ENCODE measurements around the gene SEMA3G.

SEMA3G gene

DNA sequence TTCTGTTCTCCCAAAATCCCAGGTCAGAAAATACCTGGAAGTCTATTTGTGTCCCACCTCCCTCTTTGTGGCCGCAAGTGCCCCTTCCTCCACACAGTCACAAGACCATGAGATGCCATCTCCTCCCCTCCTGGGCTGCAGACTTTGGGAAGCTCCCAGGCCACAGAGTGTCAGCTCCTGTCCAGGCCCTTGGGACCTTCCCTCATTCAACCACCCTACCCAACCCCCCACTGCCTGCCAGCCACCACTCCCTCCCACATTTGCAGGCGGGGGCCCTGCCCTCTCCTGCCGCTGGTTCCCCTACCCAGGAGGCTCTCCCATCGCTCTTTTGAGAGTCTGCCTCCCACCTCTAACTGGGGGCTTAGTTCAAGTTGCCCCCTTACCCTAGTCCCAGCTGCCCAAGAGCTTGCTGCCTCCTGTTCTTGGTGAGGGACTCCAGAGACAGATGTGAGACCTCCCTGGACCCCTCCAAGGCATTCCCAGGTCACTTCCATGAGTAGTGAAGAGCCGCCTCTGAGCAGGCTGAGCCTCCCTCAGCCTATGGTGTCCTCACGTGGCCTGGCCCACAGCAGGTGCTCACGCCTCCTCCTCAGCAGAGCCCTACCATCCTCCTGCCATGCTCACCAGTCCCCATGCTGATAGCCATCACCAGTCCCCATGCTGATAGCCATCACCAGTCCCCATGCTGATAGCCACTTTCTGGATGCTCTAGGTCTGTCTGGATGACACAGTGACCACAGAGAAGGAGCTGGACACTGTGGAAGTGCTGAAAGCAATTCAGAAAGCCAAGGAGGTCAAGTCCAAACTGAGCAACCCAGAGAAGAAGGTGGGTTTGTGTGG, 34.4 kb upstream of the SEMA3G start:
- DNase-seq (ENCODE audit: low read depth): no peak

DNA sequence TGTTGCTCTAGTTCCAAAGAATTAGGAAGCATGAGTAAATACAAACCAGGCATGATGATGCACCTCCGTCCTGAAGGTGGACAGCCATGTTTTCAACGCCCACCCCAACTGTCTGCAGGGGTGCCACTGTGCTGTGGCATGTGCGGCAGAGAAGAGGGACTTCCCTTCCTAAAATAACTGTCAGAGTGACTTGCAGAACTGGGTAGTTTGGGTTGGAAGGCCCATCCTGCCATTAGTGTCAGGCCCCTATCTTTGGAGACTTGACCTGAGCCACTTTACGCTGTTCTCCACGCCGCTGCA, 32.8 kb upstream of the SEMA3G start:
- DNase-seq (ENCODE audit: low read depth): no peak

DNA sequence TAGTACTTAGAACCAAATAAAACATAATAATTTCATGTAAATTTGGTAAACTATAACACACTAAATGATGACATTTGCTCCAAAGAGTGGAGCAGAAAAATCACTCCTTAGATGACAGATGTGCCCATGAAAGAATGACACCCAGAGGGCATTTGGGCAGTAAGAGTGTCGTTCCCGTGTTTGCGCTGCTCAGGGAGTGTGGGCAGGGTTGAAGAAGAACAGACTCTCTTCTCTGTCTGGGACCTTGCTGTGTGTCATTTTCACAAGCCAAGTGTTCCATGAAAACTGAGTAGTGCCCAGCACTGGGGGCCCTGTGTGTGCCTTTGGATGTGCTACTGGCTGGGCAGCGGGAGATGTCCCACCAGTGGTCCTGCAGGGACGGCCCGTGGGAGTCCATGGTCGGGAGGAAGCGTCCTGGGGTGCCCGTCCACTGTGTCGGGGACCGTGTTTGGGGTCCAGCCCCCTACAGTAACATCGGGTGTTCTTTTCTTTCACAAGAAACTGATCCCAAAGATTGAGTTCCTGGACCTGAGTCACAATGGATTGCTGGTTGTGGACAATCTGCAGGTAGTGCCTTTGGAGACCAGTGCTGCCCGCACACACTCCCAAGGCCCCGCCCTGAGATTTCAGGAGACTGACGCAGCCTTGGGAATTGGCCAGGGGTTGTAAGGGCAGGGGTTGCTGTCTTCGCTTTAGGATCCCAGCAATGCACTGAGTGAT, 32.3 kb upstream of the SEMA3G start:
- no peak for DNase-seq (ENCODE audit: low read depth)

DNA sequence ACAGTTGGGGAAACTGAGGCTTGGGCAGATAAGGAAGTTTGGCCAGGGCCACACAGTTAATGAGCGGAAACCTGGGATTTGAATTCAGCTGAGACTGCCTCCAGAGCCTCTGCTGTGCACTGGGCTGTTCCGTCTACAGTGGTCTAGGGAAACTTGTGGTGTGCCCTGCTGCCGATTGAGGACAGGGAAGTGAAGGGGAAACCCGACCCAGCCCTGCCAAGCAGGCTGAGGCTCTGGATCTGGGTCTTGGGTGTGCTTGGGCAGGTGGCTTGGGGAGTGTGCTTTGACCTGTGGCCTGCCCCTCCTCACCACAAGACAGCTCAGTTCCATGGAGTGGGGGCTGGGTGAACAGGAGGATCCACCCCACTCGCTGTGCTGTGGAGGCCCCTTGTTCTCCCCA, 28.1 kb upstream of the SEMA3G start:
- no peak for DNase-seq (ENCODE audit: low read depth)

DNA sequence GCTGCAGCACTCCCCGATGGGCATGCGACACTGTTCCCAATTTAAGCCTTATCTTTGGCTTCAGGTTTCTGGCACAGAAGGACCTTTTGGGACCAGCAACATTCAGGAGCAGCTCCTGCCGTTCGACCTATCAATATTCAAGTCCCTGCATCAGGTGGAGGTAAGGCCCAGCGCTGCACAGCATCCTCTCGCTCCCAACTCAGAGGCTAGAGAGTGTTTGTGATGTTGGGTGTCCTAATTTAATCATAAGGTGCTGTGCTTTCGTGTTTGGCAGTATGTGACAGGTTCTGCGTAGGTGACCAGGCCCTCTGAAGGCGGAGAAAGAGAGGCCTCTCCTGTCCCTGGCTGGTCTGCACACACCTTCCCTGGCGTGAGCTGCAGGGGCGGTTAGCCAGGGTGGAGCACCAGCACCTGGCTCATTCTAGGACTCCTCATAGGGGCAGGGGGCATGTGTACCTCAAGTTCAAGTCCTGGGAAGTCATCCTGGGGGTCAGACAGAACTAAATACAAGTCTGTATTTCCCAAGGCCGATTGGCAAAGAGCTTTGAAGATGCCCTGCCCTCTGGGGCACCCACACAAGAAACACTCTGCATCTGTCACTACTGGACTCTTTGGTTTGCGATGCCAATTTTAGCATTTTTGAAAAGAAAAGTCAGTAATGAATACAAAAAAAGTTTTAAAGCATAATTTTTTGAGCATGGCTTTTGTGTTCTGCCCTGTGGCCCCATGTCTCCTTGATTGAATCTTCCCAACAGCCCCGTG, 27.5 kb upstream of the SEMA3G start:
- no peak for DNase-seq (ENCODE audit: low read depth)

DNA sequence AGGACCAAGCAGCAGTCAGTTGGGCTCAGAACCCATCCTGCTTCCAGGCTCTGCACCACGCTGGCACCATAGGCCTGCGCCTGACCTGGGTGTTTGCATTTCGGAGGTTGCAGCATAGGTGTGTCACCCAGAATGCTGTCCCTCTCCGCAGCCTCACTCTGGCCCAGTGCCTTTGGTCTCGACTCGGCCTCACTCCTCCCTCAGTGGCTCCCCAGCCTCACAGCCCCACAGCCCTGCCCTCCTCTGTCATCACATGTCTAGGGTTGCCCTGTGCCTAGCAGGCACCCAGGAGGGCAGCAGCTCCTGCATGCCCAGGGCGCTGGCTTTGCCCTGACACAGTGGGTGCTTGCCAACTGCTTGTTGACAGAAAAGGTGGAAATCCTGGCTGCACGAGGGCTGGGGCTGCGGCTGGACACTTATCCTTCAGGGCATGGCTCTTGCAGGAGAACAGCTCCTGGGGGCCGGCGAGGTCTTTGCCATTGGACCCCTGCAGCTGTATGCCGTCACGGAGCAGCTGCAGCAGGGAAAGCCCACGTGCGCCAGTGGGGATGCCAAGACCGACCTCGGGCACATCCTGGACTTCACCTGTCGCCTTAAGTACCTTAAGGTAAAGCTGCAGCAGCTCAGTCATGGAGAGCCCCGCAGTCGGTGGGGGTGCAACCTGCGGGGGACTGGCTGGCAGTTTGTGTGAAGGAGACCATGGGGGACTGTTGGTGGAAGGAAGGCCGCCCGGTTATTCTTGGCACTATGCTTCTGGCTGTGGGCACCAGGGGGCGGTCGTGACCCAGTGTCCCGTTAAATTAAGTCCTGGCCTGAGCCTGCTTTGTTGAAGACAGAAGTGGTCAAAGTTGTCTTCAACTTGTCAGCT, 26.7 kb upstream of the SEMA3G start:
- DNase-seq (ENCODE audit: low read depth): no peak

DNA sequence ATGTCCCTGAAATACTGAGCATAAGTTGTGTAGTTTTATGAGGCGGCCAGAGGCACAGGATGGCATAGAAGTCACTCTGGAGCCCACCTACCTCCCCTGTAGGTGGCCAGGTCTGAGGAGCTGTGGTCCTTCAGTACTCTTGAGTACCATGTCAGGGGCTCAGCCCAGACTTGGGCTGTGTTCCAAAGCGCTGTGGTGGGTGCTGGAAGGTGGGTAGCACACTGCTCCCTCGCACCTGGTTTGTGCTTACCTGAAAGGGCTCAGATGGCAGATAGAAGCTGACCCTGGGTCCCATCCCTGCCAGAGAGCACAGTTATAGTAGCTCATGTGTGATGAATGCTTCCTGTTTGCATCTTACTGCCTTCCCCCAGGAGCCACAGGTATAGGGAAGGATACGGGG, 26.0 kb upstream of the SEMA3G start:
- no peak for DNase-seq (ENCODE audit: low read depth)

DNA sequence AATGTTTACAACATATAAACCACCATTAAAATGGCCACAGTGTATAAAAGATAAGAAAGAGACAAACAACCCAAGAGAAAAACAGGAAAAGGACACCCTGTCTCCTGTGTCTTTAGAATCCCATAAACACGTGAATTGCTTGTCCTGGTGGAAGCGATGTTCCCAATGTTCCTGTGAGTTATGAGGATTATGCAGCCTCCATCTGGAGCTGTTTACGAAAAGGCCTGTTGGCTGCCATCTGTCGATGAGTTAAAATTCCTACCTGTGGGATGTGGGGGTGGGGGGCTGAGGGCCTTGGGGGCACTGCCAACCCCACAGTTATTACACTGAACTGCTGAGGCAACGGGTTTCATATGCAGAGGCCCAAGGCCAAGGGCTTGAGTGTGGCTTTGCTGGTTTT, 24.1 kb upstream of the SEMA3G start:
- no peak for DNase-seq (ENCODE audit: low read depth)

DNA sequence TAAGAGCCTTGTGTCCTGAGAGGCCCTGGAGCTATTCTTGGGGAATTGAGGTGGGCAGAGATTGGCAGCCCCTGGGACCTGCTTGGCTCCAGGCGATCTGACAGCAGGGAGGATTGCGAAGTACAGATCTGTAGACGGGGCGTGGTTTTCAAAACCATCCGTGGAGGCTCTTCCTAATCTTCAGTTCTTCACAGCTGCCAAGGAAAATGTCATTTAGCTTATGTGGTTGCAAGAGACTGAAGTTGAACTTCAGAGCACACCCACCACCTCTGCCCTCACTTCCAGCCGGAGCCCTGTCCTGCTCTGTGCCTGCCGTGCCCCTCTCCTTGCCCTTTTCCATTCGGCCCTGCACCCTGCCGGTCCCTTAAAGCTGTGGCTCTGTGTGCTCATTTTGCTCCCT, 23.4 kb upstream of the SEMA3G start:
- no peak for DNase-seq (ENCODE audit: low read depth)

DNA sequence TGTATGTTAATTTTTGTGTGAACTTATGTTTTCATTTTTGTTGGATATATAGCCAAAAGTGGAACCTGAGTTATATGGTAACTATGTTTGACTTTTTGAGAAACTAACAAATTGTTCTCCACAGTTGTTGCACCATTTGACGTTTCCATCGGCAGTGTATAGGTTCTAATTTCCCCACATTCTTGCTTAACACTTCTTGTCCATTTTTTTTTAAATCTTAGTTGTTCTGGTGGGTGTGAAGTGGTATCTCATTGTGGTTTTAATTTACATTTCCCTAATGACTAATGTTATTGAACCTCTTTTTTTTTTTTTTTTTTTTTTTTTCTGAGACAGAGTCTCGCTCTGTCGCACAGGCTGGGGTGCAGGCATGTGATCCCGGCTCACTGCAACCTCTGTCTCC, 18.5 kb upstream of the SEMA3G start:
- DNase-seq (ENCODE audit: low read depth): no peak

DNA sequence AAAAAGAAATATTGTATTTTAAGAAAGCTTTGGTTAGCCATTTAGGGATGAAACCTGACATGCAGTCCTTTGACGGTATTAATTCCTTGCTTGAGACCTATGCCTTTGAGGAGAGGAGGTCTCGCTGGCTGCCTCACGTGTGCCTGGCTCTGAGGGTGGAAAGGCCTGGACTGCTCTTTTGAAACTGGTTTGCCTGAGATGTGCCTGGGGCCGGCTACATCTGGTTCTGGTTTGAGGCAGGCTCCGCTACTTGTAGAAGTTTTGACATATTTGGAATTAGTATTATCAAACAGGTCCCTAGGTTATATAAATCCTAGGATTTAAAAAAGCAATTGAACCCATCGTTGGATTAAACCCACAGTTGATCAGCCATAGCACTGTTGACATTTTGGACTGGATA, 17.0 kb upstream of the SEMA3G start:
- DNase-seq (ENCODE audit: low read depth): no peak

DNA sequence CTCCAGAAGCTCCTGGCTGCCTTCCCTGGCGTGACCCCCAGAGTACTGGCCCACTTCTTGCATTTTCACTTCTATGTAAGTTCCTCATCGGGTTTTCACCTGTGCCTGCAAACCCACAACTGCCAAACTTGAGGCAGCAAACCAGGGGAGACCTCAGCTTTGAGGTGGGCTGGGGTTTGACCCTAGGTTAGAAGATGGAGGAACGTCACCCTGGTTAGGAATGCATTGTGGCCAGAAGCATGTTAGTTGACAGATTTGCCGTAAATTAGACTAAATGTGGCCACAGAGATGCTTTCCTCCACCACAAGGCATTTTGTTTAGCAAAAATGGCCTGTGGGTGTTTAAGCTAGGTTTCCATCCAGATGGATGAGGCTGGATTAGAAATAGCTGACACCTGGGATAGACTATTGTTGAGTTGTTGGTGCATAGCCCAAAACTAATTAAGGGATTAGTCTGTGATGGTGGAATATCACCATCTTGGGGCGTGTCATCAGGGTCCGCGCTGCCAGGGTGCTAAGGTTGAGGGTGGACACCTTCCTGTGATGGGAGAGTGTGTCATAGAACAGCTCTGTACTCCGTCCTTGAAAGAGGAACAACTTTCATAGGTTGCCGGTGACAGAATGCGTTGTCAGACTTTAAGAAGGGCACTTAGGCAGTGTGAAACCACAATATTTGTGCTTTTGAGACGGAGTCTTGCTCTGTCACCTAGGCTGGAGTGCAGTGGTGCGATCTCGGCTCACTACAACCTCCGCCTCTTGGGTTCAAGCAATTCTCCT, 14.1 kb upstream of the SEMA3G start:
- DNase-seq (ENCODE audit: low read depth): no peak

DNA sequence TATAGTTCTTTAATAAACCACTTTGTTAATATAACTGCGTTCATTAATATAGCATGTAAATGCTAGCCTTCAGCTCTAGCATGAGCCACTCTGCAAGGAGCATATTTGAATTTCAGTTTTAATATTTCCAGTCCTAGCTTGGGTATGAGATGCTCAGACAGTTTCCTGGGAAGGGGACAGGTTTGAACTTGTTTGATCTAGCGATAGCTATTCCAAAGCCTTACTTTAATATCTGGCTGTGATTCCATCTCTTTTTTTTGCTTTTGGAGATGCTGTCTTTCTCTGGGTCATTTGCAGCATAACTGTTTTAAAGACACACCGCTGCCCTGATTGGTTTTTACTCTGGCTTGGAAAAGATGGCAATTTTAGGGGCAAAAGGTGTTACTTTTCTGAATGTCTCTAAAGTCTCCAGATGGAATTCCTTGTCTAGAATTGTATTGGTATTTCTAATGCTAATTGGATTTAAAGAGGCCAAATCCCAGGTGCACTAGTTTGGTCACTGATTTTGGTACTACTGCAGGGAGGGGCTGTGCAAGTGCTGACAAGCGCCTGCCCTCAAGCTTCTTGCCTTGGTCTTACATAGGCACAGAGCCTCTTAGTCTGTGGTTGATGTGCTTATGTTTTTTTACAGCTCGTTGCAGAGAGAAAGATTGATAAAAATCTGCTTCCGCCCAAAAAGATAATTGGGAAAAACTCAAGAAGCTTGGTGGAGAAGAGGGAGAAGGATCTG, 13.3 kb upstream of the SEMA3G start:
- no peak for DNase-seq (ENCODE audit: low read depth)

DNA sequence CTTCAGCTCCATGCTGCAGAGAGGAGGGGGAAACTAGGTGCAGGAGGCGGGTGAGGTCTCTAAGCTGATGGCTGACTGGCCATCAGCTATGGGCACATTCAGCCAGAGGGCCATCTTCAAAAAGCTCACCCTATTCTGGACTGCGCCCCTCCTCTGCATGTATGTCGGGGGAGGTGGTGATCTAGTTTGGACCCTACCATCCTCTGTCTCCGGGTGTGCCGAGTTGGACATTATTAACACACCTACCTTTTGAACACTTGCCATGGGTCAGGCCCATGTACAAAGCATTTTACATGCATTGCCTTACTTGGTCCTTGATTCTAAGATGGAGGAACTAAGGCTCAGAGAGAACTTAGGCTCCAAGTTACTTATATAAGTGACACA, 11.9 kb upstream of the SEMA3G start:
- DNase-seq (ENCODE audit: low read depth): no peak

DNA sequence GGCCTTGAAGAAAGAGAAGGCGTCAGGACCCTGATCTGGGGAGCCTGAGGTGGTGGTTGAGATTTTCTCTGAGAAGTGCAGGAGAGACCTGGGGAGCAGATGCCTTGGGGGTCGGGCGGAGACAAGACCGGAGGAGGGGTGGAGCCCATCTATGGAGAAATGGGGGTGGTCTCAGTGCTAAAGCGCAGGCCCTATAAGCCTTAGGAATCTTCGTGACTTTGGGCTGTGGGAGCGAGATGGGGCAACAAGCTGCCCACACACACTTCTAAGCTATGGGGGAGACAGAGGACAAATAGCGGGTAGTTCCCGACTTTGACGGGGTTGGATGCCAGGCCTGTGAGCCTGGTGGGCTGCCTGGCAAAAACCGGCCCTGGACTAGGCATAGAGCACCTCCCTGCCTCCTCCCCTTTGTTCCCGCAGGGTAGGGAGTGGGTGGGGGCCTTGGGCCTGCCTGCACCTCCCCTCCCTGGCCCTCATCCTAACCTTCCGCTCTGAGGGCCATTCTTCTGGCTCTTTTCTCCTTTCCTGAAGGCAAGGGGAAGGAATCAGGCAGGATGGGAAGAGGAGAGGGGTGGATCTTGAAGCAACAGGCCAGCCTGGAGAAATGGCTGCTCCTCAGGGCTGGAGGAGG, 11.4 kb upstream of the SEMA3G start:
- DNase-seq (ENCODE audit: low read depth): no peak

DNA sequence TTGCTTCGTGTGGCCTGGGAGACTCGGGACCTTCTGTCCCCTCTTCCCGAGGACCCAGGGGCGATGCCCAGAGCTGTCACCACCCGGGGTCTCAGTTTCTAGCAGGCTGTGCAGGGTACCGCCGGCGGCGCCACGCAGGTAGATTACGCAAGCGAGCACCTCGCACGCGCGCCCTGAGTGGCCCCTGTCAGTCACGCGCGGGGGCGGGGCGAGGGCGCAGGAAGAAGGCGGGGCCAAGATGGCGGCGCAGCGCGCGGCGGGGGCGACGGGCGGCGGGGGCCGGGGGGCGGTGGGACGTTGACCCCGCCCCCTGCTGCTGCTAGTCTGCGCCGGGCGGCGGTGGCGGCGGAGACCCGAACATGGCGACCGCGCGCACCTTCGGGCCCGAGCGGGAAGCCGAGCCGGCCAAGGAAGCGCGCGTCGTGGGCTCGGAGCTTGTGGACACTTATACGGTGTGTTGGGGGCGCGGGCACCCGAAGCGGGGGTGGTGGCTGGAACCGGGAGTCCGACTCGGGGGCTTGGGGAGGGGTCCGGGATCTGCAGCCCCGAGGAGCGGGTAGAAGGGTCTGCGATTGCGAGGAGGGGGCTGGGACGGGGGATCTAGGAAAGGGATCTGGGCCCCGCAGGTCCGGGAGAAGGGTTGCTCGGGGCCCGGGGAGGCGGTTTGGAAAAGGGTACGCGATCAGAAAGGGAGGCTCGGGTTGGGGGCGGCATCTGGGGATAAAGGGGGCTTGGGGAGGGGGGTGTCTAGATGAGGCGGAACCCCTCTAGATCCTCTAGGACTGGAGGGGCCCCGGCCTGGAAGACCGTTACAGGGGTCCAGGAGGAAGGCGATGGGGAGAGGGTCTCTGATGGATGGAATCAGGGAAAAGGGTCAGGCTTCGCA, 10.6 kb upstream of the SEMA3G start, which contains the start of gene NISCH:
TSS of gene NISCH (plus strand) at position 322 of the 886 bp plus-strand sequence. CDS start at position 360, 38 bp downstream.
- DNase-seq (ENCODE audit: low read depth): peak; percentile 99

DNA sequence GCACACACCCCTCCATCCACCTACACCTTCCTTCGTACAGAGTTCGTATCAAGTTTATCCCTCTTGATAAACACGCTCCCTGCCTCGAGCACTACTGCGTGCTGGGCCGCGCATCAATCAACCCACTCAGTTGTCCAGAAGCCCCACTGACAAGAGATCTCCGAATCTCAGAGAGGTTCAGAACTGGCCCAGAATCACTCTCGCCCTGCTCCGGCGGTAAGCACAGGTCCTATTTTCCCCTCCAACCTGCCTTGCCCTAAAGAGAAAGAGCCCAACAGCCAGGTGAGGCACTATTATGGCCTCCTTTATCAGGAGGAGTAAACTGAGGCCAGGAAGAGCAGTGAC, 10.0 kb upstream of the SEMA3G start:
- no peak for DNase-seq (ENCODE audit: low read depth)

DNA sequence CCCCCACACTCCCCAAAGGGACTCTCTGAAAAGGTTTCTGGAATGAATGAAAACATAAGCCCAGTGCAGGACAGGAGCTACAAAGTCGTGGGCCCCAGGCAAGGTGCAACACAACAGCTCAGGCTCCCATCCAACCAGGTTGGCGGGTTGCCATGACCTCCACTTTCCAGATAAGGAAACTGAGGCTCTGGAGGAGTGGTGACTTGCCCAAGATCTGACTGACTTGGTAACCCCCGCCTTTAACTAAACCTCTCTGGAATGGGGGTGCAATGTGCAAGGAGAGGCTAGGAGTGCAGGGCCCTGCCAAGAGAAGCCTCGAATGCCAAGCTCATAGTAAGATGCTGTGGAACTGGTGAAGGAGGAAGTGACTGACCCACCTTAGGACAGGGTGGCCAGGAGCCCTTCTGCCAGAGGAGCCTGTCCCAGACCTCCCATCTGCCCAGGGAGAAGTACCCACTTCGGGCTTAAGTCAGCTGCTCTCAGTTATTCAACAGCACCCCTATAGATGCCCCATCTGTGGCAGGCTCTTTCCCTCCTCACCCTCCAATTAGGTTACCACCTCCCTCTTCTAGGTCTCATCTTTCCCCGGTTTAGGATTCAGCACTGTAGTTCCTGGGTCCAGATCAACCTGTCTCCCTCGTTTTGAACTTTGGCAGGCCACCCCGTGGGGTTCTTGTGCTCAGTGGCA, 9.5 kb upstream of the SEMA3G start:
- DNase-seq (ENCODE audit: low read depth): no peak

All from activated T-cell treated with anti-CD3 and anti-CD28 coated beads for 1 hour (primary cell).